Caki2 (cell line): Measurements from ENCODE around the gene HABP4. TPM values are rescaled to one million over a fixed set of nuclear protein-coding genes. Genes with fewer than 3 reads are reported as not detected.

Source experiments
- DNase-seq: peaks from one replicate; pipeline ENCODE4 v3.0.0-alpha.2; 2015; ENCODE audit warnings: low read depth
- in situ Hi-C: cut with HindIII; loops from 2 replicates; pipeline ENCODE4 v1.10.0; 2016; ENCODE audit warnings: low sequenced_read_pairs, low pct_unique_long_range_greater_than_20kb, mixed read lengths
- total RNA-seq: library from RNA; depleted of rRNA; stranded (reverse); fragments of >200 nt; shearing (Covaris generic); gene quantifications from 2 replicates; pipeline ENCODE4 v1.2.3, GENCODE V29; 2014; ENCODE audit warnings: low replicate concordance

Gene HABP4
- total RNA-seq, 1 experiment from 2014 or later, result 32.8 TPM

DNA sequence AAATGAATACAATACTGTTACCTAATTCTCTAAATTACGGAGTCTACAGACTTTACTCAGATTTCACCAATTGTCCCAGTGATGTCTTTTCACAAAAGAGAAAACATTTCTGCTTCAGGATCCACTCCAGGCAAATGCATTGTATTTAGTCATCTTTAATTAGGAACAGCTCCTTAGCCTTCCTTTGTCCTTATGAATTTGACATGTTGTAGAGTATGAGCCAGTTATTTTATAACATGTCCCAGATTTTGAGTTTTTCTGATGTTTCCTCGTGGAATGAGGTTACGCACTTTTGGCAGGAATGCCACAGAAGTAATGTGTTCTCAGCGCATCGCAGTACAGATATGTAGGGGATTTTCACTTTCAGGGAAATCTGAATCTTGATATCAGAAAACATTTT, 10.5 kb downstream of the HABP4 start:
- in situ Hi-C loops, result no loop called here
- no peak for DNase-seq

DNA sequence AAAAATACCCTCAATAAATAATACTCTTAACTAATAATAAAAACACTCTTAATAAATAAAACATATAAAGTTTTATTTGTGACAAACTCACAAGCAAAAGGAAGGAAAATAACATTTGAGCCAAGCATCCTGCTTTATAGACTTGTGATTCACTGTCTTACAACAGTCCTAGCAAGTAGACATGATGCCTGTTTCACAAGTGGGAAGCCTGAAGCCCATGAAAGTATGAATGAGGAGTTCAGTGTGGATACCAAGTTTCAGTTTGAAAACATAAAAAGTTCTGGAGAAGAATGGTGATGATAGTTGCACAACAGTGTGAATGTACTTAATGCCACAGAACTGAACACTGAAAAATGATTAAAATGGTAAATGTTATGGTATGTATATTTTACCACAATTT, 10.9 kb downstream of the HABP4 start:
- no peak for DNase-seq
- in situ Hi-C loops, result no loop called here

DNA sequence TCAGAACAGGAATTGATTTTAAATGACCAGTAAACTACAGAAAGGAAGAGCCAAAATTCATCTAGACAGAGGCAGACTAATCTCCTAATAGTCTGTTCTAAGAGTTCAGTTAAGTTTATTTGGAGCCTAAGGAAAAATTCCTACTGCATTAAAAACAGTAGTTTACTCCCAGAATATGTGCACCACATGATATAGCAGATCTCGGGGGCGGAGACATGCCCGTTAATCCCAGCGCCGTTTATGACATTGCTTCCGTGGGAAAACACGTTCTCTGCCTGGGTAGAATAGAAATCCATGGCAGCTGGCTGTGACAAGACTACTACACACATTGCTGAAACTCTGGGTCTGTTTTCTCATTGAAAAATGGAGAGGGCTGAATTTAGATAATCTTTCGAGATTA, 11.4 kb downstream of the HABP4 start:
- in situ Hi-C loops, result no loop called here
- DNase-seq, result no peak

DNA sequence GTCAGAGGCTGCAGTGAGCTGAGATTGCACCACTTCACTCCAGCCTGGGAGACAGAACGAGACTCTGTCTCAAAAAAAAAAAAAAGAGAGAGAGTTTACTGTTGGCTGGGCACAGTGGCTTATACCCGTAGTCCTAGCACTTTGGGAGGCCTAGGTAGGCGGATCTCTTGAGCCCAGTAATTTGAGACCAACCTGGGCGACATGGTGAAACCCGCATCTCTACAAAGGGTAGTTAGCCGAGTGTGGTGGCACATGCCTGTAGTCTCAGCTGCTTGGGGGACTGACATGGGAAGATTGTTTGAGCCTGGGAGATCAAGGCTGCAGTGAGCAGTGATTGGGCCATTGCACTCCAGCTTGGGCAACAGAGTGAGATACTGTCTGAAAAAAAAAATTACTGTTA, 12.6 kb downstream of the HABP4 start:
- in situ Hi-C loops, result no loop called here
- DNase-seq, result no peak

DNA sequence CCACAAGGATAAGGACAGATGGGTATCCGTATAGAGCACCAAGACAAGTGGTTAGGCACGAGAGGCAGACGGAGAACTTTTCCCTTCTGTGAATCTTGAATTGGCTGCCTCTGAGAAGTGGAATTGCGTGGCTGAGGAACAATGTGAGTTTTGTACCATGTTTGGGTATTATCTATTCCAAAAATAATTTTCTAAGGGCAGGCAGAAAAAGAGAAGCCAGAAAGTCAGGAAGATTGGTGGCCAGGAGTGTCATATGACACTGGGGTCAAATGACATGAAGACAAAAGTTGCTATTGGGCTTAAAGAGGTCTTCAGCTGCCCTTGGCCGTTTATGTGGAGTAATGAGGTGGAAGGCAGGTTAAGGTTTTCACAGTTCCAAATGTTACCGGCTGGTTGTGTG, 14.5 kb downstream of the HABP4 start:
- in situ Hi-C loops, result no loop called here
- DNase-seq, result no peak

DNA sequence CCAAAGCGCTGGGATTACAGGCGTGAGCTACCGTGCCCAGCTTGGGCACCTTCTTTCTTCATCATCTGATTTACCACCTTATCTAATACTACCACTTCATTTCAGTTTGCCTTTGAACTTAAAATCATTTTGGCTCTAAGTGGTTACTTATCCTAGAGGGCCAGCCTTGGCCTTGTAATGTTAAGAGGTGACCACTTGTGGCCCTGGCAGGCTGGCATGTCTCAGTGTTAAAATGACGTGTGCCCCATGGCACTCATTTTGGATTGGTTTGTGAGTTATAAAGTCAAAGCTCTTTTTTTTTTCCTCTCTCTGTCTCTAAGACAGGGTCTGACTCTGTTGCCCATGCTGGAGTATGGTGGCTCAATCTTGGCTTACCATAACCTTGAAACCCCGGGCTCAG, 17.8 kb downstream of the HABP4 start:
- DNase-seq, result no peak
- in situ Hi-C loops, result no loop called here

DNA sequence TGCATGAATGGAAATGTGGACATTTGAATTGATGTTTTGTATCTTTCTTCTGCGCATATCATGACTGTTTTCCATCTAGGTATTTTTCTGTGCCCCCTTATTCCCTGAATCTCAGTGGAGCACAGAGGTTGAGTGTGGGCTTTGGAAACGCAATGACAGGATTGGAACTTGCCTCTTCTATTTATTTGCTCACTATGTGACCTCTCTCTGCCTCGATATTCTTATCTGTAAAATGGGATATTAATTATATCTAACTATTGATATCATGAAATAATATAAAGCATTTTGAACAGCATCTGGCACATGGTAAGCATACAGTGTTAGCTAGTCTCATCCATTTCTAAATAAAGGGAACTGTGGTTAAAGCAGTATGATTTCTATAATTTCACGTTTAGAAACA, 26.0 kb downstream of the HABP4 start:
- no peak for DNase-seq
- in situ Hi-C loops, result no loop called here

DNA sequence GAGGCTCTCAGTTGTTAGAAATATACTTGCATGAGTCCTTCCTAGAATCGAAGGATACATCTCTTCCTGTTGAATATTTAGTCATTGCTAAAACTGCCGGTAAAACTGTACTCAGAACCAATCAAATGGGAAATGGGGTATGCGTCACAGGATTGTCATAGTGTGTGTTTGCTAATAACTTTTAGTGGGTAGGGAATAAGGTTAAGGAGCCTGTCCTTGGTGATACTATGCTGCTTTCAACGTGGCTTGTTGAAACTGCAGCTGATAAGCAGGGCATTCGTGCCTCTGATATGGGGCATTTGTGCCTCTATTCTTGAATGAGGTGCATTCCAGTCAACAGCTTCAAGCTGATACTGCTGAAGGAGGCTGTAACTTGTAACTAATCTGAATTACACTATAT, 26.6 kb downstream of the HABP4 start:
- DNase-seq, result no peak
- in situ Hi-C loops, result no loop called here

DNA sequence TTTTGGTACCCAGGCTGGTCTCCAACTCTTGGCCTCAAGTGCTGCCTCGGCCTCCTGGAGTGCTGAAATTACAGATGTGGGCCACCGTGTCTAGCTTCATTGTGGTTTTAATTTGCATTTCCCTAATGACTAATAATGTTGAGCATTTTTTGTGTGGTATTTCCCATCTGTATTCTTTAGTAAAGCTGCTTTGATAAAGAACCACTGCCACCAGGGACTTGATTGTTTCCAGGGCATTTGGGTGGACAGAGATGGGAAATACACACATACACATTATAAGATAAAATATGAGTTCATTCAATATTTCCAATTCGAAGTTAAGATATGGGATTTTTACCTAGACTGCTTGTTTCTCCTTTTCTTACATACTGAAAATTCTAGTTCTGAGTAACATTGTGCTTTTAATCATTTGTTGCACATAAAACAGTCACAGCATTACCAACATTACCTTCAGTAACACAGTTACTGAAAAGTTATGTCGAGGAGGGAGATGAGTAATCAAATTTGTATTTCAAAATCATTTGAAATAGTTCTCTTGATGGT, 28.9 kb downstream of the HABP4 start:
- in situ Hi-C loops, result no loop called here
- no peak for DNase-seq

DNA sequence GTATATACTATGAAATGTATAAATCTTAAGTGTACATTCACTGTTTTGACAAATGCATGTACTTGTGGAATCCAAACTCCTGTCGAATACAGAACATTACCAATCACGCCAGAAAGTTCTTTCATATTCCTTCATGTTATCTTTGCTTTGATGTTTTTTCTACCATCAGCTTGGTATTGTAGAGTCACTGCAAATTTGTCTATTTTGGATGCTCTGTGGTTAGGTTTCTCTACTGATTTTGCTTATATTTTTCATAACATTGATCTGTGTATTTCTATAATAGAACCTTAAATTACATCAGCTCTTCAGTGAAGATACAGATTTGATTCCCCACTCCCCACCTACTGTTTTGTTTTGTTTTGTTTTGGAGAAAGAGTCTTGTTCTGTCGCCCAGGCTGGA, 30.8 kb downstream of the HABP4 start:
- in situ Hi-C loops, result no loop called here
- DNase-seq, result no peak

DNA sequence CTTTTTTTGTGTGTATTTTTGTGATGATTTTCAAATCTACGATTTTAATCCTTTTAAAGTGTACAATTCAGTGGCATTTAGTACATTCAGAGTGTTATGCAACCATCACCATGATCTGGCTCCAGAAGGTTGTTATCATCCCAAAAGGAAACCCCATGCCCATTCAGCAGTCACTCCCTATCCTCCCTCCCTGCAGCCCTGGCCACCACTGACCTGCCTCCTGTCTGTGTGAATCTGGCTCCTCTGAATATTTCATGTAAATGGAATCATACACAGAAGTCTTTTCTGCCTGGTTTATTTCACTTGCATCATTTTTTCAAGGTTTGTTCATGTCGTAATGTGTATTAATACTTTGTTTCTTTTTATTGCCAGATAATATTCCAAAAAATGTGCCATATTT, 32.5 kb downstream of the HABP4 start:
- in situ Hi-C loops, result no loop called here
- no peak for DNase-seq

DNA sequence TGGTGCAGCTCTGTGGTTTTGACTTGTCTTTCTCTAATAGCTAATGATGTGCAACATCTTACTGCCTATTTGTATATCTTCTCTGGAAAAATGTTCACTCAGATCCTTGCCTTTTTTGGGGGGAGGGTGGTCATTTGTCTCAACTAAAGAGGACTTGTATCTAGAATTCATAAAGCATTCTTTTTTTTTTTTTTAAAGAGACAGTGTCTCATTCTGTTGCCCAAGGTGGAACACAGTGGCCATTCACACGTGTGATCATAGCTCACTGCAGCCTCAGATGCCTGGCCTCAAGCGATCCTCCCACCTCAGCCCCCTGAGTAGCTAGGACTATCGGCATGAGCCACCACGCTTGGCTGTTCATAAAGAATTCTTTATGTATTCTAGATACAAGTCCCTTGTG, 33.2 kb downstream of the HABP4 start:
- DNase-seq, result no peak
- in situ Hi-C loops, result no loop called here

DNA sequence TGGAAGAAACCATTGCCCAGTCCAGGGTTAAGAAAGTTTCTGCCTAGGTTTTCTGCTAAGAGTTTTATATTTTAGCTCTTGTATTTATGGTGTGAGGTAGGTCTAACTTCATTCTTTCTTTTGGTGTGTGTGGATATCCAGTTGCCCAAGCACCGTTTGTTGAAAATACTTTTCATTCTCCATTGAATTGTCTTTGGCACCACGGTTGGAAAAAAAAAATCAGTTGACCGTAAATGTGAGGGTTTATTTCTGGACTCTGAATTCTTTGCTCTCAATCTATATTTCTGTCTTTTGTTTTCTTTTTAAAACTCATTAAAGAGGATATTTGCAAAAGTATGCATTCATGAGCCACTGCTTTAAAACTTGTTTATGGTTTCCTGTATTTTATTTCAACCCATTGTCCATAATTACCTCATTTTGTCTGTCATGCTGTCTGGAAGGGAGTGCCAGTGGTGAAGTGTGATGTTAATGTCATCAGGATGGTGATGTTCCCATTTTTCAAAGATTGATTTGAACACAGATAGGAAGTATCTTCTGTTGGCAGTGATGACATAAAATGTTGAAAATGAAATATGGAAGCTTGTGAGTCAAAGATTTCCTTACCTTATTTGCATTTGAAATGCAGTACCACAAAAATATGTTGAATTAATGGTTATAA, 33.9 kb downstream of the HABP4 start:
- no peak for DNase-seq
- in situ Hi-C loops, result no loop called here

DNA sequence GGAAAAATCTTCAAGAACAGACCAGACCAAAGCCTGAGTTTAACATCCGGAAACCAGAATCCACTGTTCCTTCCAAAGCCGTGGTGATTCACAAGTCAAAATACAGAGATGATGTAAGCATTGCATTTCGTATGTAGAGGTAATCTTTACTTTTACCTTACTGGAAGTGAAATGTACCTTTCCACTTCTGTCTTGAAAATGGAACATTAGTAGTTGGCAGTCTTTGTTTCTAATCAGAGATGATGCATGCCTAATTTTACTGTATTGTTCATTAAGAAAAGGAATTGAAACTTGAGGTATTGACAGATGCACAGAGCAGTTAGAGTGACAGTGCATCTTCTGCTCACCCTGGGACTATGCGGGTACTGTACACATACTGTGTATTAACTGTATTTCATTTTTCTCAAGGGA, 34.6 kb downstream of the HABP4 start:
- DNase-seq, result no peak
- in situ Hi-C loops, result no loop called here

DNA sequence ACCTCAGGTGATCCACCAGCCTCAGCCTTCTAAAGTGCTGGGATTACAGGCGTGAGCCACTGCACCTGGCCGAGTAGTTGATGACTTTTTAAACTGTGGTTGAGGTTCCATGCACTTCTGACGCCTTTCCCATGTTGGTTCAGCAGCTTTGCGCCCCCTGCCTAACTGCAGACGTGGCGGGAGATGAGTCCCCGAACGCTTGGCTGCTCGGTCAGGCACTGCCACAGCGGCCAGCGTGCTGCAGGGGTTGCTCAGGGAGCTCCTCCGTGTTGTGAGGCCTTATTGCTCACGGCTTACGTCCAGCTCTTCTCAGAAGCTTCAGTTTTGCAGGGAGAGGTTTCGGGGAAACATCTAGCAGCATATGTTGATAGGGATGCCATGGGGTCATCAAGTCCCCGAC, 35.3 kb downstream of the HABP4 start:
- no peak for DNase-seq
- in situ Hi-C loops, result no loop called here

DNA sequence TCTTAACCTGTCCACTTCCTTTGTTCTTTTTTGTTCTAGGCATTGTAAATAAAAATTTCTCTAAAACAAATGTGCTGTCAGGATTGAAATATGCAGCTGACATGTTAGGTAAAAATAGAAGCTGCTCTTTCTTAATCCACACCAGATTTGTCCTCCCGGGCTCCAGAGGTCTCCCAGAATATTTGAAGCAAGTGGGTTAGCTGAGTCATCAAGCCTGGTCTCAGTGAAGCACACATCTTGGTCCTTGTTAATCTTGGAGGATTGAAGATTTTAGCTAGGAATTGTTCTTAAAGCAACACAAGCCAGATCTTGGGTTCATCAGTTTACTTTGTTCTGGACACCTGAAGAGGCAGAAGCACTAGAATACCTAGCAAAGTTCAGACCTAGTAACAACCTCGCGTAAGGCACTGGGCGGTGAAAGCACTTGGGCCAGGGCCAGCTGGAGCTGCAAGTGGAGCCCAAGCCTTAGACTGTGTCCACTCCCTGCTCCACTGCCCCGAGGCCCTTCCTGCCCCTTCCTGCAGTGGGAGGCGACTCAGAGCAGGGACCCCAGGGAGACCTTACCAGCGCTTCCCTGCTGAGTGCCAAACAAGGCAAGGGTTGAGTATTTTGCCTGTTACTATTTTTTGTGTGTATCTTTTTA, 36.5 kb downstream of the HABP4 start:
- no peak for DNase-seq
- in situ Hi-C loops, result no loop called here

DNA sequence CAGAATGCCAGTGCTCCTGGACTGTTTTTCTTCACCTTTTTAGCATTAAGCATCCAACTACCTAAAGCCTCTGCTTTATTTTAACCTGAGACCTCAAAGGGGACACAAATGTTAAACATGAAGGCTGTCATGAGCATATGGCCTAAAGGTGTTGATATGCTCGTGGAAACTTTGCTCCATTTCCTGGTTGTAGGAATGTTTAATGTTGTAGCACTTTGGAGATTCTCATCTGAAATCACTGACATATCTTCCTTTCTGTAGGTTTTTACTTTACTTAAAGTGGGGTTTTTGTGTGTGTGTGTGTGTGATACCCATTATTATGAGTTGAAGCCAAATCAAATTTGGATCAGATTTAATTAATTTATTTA, 37.0 kb downstream of the HABP4 start:
- DNase-seq, result no peak
- in situ Hi-C loops, result no loop called here

DNA sequence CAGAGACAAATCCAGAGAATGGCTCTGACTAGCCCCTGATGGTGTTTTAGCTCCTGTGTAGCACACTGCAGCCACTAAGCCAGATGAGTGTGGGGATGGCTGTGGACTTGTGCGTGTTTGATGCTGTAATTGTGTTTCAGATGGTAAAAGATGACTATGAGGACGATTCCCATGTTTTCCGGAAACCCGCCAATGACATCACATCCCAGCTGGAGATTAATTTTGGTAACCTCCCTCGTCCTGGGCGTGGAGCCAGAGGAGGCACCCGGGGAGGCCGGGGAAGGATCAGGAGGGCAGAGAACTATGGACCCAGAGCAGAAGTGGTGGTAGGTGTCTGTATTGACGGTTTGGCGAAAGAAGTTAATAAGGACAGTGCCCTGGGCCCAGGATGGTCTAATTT, 38.0 kb downstream of the HABP4 start:
- no peak for DNase-seq
- in situ Hi-C loops, result no loop called here

DNA sequence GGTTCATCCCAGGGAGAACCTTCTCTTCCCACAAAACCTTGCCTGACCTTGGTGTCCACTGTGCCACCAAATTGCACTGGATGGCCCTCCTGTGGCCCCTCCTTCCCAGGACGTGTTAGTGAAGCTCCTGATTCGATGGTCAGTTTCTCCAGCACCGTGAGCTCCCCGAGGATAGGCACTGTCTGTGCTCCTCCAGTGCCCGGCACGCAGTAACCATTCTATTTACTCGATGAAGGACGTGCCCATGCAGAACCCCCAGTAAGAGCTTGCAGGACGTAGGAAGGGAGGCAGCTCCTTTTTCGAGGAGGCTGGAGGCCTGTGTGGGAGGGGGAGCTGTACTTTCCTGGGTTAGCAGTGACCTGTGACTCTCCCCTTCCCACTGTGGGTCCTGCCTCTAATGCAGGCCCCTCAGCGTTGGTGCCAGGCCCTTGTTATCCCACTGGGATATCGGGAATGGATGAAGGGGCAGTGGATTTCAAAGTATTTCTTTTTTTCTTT, 39.6 kb downstream of the HABP4 start:
- no peak for DNase-seq
- in situ Hi-C loops, result no loop called here

DNA sequence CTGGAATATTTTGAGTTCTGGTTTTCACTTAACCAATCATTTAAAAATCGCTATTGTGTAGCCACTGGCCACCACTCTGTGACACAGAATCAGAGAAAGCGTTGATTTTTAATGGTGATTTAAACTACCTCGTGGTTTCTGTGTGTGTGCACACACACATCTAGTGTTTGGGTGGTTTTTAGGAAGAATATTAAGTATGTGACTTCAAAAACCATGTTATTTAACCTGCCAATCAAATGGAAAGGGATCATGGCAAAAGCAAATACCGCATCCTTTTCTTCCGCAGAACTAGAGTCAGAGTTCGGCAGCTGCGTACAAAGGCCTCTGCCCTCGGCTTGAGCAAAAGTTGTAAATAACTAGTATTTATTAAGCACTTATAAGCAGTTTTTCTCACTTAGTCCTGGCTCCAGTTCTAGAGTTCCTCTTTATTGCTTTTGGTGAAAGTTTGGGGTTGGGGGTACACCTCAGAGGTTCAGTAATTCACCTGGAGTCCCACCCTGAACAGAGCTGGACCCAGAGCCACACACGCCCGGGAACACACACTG, 40.6 kb downstream of the HABP4 start:
- in situ Hi-C loops, result no loop called here
- no peak for DNase-seq
